Left ventricle myocardium superior (tissue), 1 donor: ENCODE results near the gene ATF3. TPM values are rescaled to one million over a fixed set of nuclear protein-coding genes. Genes with fewer than 3 reads are reported as not detected.
A peak's percentile ranks its signal among the peaks of the same experiment; 100 is the strongest.

Experiments
- ATAC-seq: fragments of 200-7000 bp; cut with Tn5 transposase; one replicate; pipeline ENCODE4 v1.9.1; 2020; ENCODE audit warnings: mild to moderate bottlenecking, moderate library complexity
- DNase-seq: peaks from one replicate; pipeline ENCODE4 v3.0.0-alpha.2; 2020
- intact Hi-C: fragments of 100-400 bp; cut with micrococcal nuclease; formaldehyde crosslinking; loops from one replicate; pipeline ENCODE4 v1.11.0; 2022
- total RNA-seq: library from RNA; stranded (reverse); fragmentation: NEBNext Ultra II Directional; extraction: Animal tissue kit (Norgen Biotek cat#: 25700); gene quantifications from one replicate; pipeline ENCODE4 v1.2.1, GENCODE V29; 2021
- donor health status: DM: no; HTN: yes; CAD: no; lungs with severe emphysema.

The ATF3 gene
- total RNA-seq, 1 donor from 2014 or later = 14.6 TPM

- intact Hi-C loops = no loop called here
- no peak for DNase-seq
- no peak for ATAC-seq
These were observed 23.4 kb upstream of the ATF3 start for GRCh38 chr1:212585210-212585609.

- ATAC-seq = no peak
- DNase-seq = no peak
- intact Hi-C loops = no loop called here
These were observed 22.1 kb upstream of the ATF3 start for GRCh38 chr1:212586206-212587015.

- intact Hi-C loops = no loop called here
- DNase-seq = no peak
- ATAC-seq = no peak
These were observed 21.3 kb upstream of the ATF3 start for GRCh38 chr1:212587016-212587887.

DNA sequence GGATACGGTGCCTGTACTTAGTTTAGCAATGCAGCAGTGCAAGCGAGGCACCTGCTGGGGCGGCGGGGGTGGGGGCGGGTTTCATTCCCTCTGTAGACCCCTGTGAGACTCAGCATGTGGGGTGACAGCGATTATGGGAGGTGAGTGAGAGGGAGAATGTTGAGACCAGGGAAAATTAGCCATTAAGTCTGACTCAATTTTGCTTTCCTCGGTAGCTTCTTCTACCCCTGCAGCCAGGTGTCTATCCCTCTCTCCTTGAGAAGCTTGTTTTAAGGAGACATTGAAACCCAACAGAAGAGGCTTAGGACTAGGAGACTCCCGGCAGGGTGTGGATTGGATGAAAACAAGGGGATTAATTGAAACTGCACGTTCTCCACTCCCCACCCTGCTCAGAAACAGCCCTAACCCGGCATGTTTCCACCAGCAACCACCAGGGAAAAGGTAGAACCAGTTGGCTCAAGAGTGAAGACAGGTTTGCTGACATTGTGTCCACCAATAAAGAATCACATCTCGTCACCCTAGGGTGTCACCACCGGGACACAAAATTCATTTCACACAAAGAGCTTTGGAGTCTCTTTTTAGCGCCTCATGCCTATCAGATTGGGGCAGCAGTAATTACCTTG lies 20.6 kb upstream of the ATF3 start:
- intact Hi-C loops = no loop called here
- ATAC-seq = no peak
- no peak for DNase-seq

GRCh38 chr1:212589446-212589845 lies 19.1 kb upstream of the ATF3 start:
- ATAC-seq (no peak), DNase-seq (no peak)
- intact Hi-C loops = no loop called here

GRCh38 chr1:212591922-212592321 lies 16.6 kb upstream of the ATF3 start:
- no peak for DNase-seq
- intact Hi-C loops = no loop called here
- no peak for ATAC-seq

DNA sequence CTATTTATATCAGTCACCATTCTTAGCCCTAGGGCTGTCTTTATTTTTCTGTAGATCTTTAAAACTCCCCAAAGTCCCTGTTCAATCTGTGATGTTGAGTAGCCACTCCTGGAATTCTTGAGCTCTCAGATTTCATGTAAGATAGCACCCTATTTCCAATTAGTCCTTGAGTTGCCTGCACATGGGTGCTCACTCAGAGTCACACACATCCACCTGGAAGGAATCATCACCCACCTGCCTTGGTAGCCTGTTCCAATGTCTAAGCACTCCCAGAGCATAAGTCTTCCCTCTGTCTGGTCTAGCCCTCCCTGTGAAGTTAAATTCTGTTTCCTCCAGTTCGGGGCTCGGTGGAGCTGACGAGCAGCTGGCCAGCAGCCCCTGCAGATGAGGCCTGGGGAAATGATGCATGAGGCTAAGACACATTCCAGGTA lies 14.7 kb upstream of the ATF3 start:
- ATAC-seq = no peak
- intact Hi-C loops = no loop called here
- no peak for DNase-seq

DNA sequence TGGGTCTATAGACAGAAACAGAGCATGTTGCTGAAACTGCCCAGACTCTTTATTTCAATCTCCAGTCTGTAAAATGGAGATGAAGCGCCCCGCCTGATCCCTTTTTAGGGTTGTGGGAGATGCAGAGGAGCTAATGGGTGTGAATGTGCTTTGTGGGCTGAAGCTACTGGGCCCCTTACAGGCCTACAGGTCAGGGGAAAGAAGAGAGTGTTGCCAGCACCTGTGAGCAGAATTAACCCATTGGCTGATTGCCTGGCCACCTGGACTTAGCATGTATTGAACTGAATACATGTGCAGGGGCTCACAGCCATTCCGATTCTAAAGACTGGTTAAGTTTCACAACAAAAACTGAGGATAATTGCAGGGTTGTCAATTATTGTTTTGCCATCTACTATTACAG lies 13.9 kb upstream of the ATF3 start:
- intact Hi-C loops = no loop called here
- no peak for ATAC-seq
- DNase-seq = no peak

- ATAC-seq = no peak
- intact Hi-C loops = no loop called here
- no peak for DNase-seq
These were observed 13.3 kb upstream of the ATF3 start for GRCh38 chr1:212595229-212595628.

DNA sequence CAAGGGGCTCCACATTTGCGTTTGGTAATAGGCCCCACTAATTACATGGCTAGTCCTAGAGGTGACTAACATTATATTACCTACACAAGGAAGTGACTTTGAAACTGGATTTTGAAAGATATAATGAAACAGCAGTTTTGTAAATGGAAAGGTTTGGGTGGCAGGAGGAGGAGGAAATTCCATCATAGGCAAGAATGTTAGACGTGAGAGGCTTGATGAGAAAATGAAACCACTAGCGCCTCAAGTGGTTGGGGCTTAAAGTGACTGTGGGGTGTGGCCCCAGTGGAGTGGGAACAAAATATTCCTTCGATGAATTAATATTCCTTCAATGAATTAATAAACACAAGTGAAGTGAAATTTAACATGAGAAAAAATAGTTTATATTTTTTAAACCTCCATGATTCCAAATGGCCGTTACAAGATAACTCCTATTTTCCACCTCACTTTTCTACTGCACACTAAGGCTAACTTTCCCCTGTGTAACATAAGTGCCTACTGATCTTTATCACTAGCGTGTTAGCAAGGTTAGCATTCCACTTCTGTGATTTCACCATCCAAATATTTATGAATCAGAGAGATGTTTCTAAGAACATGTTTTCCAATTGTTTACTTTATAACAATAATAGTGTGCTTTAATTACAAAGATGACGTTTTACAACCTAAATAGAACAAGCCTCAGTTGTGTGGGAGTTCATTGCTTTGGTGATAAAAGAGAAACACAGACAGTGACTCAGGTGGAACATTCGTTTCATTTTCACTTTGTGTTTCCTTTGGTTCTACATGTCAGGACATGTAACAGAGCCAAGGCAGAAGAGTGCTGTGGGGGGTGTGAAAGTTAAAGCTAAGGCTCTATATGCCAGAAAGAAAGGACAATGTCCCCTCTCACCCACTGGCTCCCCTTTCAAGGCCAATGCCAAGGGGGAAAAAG lies 12.5 kb upstream of the ATF3 start:
- no peak for DNase-seq
- ATAC-seq = peak; percentile 50
- intact Hi-C loops = no loop called here

GRCh38 chr1:212596798-212597197 lies 11.8 kb upstream of the ATF3 start:
- intact Hi-C loops = no loop called here
- ATAC-seq (no peak), DNase-seq (no peak)

- DNase-seq = no peak
- ATAC-seq = no peak
- intact Hi-C loops = no loop called here
These were observed 11.1 kb upstream of the ATF3 start for GRCh38 chr1:212597487-212597886.

- ATAC-seq (no peak), DNase-seq (no peak)
- intact Hi-C loops = no loop called here
These were observed 8.3 kb upstream of the ATF3 start for GRCh38 chr1:212600071-212600915.

DNA sequence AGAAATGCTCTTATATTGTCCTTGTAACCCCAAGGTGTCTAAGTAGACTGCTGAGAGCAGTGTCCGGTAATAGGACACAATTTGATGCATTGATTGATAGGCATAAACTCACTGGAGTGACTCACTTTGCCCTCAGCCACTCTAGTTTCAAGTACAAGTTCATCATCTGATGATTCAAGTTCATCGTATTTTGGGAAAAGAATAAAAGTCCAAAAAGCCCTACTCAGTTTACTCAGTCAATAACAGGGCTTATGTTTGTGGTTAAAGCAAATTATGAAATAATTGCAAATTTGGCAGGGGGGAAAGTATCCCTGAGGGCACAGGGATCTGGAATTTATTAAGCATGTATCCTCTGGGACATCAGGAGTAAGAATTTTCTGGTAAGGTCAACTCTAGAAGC lies 7.6 kb upstream of the ATF3 start:
- intact Hi-C loops = no loop called here
- ATAC-seq (no peak), DNase-seq (no peak)

GRCh38 chr1:212601524-212601923 lies 7.0 kb upstream of the ATF3 start:
- DNase-seq (no peak), ATAC-seq (no peak)
- intact Hi-C loops = no loop called here

DNA sequence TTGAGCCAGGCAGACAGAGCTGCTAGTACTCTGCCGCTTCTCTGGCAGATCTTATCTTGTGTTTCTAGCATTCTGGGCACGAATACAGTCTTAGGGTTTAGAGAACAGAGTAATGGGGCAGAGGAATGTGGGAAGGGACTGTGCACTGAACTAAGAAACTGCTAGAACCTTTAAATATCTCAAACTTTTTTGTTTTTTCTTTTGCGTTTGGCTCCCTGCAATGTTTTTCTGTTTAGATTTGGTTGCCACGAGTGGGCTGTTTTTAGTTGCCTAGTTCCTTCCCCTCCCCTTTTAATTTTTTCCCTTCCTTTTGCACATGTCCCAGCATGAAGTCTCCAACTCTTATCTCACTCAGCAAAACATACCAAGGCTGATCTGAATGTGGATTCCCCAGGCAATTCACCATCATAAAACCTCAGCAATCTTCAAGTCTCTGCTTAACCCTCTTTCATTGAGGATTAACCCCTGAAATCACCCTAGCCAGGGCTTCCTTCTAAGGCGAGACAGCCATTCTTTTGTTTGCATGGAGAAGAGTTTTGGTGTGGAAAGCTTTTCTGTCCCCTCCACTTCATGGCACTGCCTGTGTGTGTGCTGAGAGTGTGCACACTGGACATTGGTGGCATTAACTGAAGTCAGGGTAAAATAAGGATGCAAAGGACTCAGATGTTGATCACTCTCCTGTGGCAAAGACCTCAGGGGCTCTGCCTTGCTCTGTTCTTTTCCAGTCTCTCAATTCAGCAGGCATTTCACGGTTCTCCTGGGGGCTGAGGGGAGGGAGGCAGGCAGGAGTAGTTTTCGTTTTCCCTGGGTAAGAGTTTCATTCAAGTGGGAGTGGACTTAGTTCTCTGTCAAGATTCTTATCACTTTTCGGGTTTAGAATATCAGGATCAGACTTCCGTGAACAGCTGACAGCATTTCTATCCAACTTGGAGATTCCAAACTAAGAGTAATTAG lies 2.8 kb upstream of the ATF3 start:
- DNase-seq (no peak), ATAC-seq (no peak)
- intact Hi-C loops = no loop called here
